ENCODE results near the gene COL6A1.

GRCh38 chr21:46005081-46005480 lies 23.5 kb downstream of the COL6A1 start:
- TF ChIP-seq CTCF (IDR thresholded peaks at IDR 0.05; ENCODE audit: borderline replicate concordance, extremely low read depth, low read length, poor library complexity, severe bottlenecking) (no peak), EZH2 (IDR thresholded peaks at IDR 0.05; ENCODE audit: borderline replicate concordance, low read depth, low read length, severe bottlenecking) (no peak)
